ENCODE data around the gene IL10RA. TPM values are rescaled to one million over a fixed set of nuclear protein-coding genes. Genes with fewer than 3 reads are reported as not detected.

The IL10RA gene
- total and polyA plus RNA-seq, 9 of the 15 experiments (the other 6 are each of a cell fraction or from before 2014, with no cell fraction given) = 0.17 to 17.3 (median 2.9) TPM

DNA sequence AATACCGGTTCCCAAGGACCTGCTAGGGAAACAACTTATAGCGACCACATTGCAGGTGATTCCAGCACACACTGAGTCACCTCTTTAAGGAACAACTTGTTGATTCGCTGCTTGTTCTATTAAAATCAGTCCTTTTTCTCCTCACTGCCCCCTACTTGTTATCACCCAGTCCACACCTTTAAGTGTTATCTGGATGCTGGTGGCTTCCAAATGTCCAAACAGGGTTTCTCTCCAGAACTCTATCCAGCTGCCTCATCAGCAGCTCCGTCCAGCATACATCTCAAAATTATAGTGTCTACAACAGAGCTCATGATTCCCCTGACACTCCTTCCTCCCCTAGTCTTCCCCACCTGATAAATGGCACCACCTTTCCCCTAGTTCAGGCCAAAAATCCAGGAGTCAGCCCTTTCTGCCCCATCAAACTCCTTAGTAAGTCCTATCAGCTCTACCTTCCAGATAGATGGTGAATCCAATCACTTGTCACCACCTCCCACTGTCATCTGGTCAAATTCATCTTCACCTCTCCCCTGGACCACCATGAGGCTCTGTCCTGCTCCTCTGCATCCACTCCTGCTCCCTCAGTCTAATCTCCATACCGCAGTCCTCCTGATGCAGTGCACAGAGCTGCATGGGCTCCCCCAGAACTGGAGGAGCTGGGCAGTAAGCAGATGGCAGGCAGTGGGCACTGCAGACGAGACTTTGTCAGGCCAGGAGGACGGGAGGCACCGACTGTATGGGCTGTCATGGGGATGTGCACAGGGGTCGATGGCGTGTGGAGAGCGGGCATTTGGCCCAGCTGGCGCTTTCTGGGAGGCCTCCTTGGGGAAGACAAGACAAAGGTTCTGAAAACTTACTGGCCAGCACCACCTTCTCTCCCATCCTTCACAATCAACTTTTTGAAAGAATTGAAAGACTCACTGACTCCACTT is 19.3 kb downstream of the IL10RA start (continued):
- TF ChIP-seq ARID3A (IDR thresholded peaks at IDR 0.05; ENCODE audit: borderline replicate concordance, low read depth, low read length) = 0 out of 2 replicates have a peak, but pooled peaks have one; percentile 40
- 0 out of 4 replicates have a peak, but pooled peaks of 1 of the 2 experiments have one; percentile 28 for TF ChIP-seq ZMIZ1 (IDR thresholded peaks at IDR 0.05; ENCODE audit: low read depth in 2 of 2, low read length in 2 of 2)
- no peak for TF ChIP-seq CHD2 (IDR thresholded peaks at IDR 0.05; ENCODE audit: low read depth, low read length)
- TF ChIP-seq ZEB2 (IDR thresholded peaks at IDR 0.05) = peak; percentile 88; the same call in 1 of the 2 replicates
- peak; percentile 58 to 59; a peak in 2 of 4 replicates for TF ChIP-seq KDM1A (IDR thresholded peaks at IDR 0.05)
- peak; percentile 25; the same call in 1 of the 2 replicates for TF ChIP-seq REST (IDR thresholded peaks at IDR 0.05; ENCODE audit: borderline replicate concordance)
- TF ChIP-seq REST (CRISPR knock-in tag; IDR thresholded peaks at IDR 0.05; ENCODE audit: low read depth) = no peak
- TF ChIP-seq SMC3 (conservative IDR thresholded peaks at IDR 0.05; ENCODE audit: insufficient read depth, low read depth, low read length) = no peak
- no peak for TF ChIP-seq STAT5A (IDR thresholded peaks at IDR 0.05; ENCODE audit: borderline replicate concordance, low read length)
- no peak for TF ChIP-seq HNRNPH1 (optimal IDR thresholded peaks at IDR 0.05; ENCODE audit: low read depth, low read length)
- TF ChIP-seq ZNF696 (CRISPR knock-in tag; conservative IDR thresholded peaks at IDR 0.05) = no peak
- no peak for TF ChIP-seq CHD1 (IDR thresholded peaks at IDR 0.05; ENCODE audit: low read length)
- TF ChIP-seq ARHGAP35 (IDR thresholded peaks at IDR 0.05; ENCODE audit: partially characterized antibody) = no peak
- TF ChIP-seq ZNF551 (CRISPR knock-in tag; IDR thresholded peaks at IDR 0.05) = no peak
